Subcutaneous preadipocyte (primary cell): Measurements from ENCODE around the gene TVP23A. TPM values are rescaled to one million over a fixed set of nuclear protein-coding genes. Genes with fewer than 3 reads are reported as not detected.

Experiments used
- small RNA-seq: library from RNA; depleted of rRNA; stranded (forward); fragments of <200 nt; gene quantifications from one replicate; pipeline ENCODE3, GENCODE V24; 2012
- total RNA-seq: library from RNA; depleted of rRNA; stranded (reverse); fragments of >200 nt; gene quantifications from 2 replicates; pipeline ENCODE4 v1.2.3, GENCODE V29; 2012

The TVP23A gene
- not detected in 2 replicates for total RNA-seq

DNA sequence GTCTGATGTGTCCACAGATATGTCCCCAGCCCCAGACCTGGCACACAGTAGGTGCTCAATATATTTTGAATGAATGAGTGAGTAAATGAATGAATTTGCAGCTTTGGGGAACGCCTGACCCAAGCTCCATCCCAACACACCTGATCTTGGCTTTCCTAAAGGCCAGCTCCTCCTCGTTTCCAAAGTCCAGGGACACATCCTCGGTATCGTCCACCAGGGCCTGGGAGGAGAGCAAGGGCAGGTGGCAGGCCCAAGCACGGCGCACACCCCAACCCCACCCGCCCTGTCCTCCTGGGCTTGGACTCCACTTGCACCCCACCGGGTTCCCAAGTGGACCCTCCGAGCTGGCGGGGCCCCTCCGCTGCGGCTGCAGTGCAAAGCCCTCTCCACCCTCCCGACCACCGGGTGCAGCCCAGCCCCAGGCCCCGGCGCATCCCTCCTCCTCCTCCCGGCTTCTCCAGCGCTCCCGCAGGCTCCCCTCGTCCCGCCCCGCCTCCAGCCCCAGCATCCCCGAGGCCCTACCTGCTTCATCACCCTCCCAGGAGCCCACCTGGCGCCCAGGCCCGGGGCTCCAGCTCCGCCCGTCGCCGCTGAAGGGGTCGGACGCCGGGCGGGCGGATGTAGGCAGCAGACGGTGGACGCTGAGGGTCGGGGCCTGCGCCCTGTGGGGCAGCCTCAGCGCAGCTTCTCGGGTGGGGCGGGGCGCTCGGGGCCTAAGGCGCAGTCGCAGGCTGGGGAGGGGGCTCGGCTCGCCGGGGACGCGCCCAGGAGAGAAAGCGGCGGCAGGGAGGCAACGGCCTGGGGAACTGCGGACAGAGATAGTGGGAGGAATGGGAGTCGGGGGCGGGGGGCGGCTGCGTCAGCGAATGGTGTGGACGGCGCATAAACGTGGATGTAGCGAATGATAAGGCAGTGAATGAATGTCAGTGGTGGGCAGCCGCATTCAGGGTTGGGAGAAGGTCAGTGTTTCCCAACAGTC is at the start of gene TVP23A:
TVP23A (minus strand) TSS at position 832 of the 979 bp plus-strand sequence; CDS start at position 531, 301 bp downstream.

DNA sequence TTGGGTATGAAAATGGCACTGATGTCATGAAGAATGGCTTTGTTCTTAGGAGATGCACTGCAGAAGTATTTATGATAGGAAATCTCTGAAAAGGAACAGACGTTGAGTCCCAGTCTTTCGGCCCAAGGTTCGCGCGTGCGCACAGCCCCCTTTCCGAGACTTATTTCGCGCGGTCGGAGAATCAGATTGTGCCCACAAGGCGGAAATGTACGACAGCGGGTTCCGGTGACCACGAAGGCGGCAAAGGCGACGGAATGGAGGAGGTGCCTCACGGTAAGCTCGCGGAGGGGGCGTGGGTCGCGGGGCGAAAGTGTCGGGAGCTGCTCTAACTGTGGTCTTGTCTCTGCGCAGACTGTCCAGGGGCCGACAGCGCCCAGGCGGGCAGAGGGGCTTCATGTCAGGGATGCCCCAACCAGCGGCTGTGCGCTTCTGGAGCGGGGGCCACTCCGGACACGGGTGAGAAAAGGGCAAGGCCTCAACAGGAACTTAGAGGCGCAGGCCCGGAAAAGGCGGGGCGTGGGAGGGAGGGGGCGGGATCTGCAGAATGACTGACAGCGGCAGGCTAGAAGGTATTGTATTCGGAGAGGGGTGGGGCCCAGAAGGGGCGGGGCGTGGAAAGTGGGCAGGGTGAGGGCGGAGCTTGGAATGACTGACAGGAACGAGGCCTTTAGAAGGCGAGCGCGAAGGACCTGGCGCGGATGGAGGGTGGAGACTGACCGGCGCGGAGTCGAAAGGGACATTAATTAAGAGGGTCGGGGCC is 74.8 kb downstream of the TVP23A start, which contains the start of gene NUBP1:
NUBP1 (plus strand) TSS at position 233 of the 760 bp plus-strand sequence; CDS start at position 255, 22 bp downstream.

Small RNA genes lying within 50 kb of the gene (small RNA-seq; reads per million reads assigned to genes)
- gene MTND4LP24 (not detected), gene MTND6P33 (not detected)

Other genes with a start within 250 kb of the TVP23A start
- gene EMP2, start 238.2 kb downstream of the TVP23A start, total RNA-seq, result 25.0 and 29.5 TPM in 2 replicates
- 0.37 TPM in 1 of 2 replicates, not detected in the other for gene TEKT5, start 123.9 kb downstream of the TVP23A start, total RNA-seq
- gene NUBP1, start 75.0 kb downstream of the TVP23A start, total RNA-seq, result 14.3 and 14.5 TPM in 2 replicates
- gene CIITA, start 58.4 kb upstream of the TVP23A start, total RNA-seq, result 0.78 and 1.5 TPM in 2 replicates
- gene DEXI, start 123.7 kb upstream of the TVP23A start, total RNA-seq, result 42.3 and 43.2 TPM in 2 replicates
- gene CLEC16A, start 125.8 kb upstream of the TVP23A start, total RNA-seq, result 18.0 and 26.2 TPM in 2 replicates